Lung (tissue), 12 donors: ENCODE data around the gene IQGAP3. TPM values are rescaled to one million over a fixed set of nuclear protein-coding genes. Genes with fewer than 3 reads are reported as not detected.

ENCODE experiments used
- ATAC-seq: fragments of 200-7000 bp; cut with Tn5 transposase; one replicate; pipeline ENCODE4 v1.9.1; 2020; ENCODE audit warnings: moderate number of reproducible peaks; ENCODE audit not compliant: insufficient read depth, low FRiP score
- DNase-seq, 3 donors: peaks; one replicate each; pipeline ENCODE4 v3.0.0-alpha.2; 2013 to 2017
- H3K27ac ChIP-seq, 2 donors: one replicate each; pipeline ENCODE4 v1.5.1; 2013; ENCODE audit warnings: mild to moderate bottlenecking in 2 of 2, moderate library complexity in 2 of 2, control low read depth in 1 of 2, inconsistent platforms in 1 of 2, low read depth in 1 of 2, low read length in 1 of 2
- H3K27me3 ChIP-seq, 3 donors: one replicate each; pipeline ENCODE4 v1.5.1; 2013; ENCODE audit warnings: low read length in 2 of 3; ENCODE audit not compliant: control insufficient read depth in 3 of 3, insufficient read depth in 3 of 3
- H3K36me3 ChIP-seq, 4 donors: one replicate each; pipeline ENCODE4 v1.5.1; 2013; ENCODE audit warnings: low read length in 4 of 4, mild to moderate bottlenecking in 1 of 4, moderate library complexity in 1 of 4; ENCODE audit not compliant: control insufficient read depth in 4 of 4, insufficient read depth in 4 of 4
- H3K4me1 ChIP-seq, 5 donors: one replicate each; pipeline ENCODE4 v1.5.1; 2013; ENCODE audit warnings: low read length in 5 of 5, mild to moderate bottlenecking in 2 of 5, moderate library complexity in 1 of 5; ENCODE audit not compliant: control insufficient read depth in 5 of 5, insufficient read depth in 5 of 5
- H3K4me3 ChIP-seq: one replicate; pipeline ENCODE4 v1.5.1; 2013; ENCODE audit warnings: mild to moderate bottlenecking, control low read depth, moderate library complexity
- H3K9ac ChIP-seq, 2 donors: one replicate each; pipeline ENCODE4 v1.5.1; 2013; ENCODE audit warnings: low read length in 2 of 2, control low read depth in 1 of 2; ENCODE audit not compliant: insufficient read depth in 1 of 2
- H3K9me3 ChIP-seq, 4 donors: one replicate each; pipeline ENCODE4 v1.5.1; 2013; ENCODE audit warnings: low read length in 3 of 4, mild to moderate bottlenecking in 1 of 4, moderate library complexity in 1 of 4; ENCODE audit not compliant: control insufficient read depth in 4 of 4, insufficient read depth in 3 of 4
- WGBS, 2 donors: extraction: QIAGEN DNeasy Blood & Tissue Kit; methylation state at CpG; one replicate each; pipeline ENCODE4 v1.1.7; 2013; 5-methylcytosine and 5-hydroxymethylcytosine counted together
- polyA plus RNA-seq, 2 donors: library from polyadenylated mRNA; stranded (reverse); fragments of 200-250 nt; gene quantifications; one replicate each; pipeline ENCODE4 v1.2.1, GENCODE V29; 2013
- total RNA-seq, 2 donors: library from RNA; depleted of rRNA in 1 of 2; stranded (reverse); fragments of >200 nt in 1 of 2; gene quantifications; one replicate each; pipeline ENCODE4 v1.2.1, GENCODE V29; 2014 to 2021
- TF ChIP-seq, protein P1 (sequence below): IDR thresholded peaks from 2 replicates; pipeline ENCODE4 v1.5.1; 2012; ENCODE audit warnings: mild to moderate bottlenecking; ENCODE audit errors: control extremely low read depth, extremely low read depth
- donor health status: control.
- donor health status: control.
- donor health status: Bipolar disorder and iron deficiency.
- donor health status: healthy.
- donor health status: DM: yes; HTN: yes; CAD: no.

The IQGAP3 gene
- total and polyA plus RNA-seq, 4 donors, result 0.42 to 3.4 (median 1.2) TPM

- peaks cover 0 to 5% (median under 1%) of the 10 kb centered on the region in 5 donors for H3K4me1 ChIP-seq
- H3K27me3 ChIP-seq, result peaks cover 0 to 2% (median 0%) of the 10 kb centered on the region in 3 donors
- H3K9ac ChIP-seq, result no peak overlapping the region
- ATAC-seq, result no peak
- H3K27ac ChIP-seq, result no peak overlapping the region
- H3K9me3 ChIP-seq, result no peaks in the 10 kb centered on the region
- no peak for DNase-seq
- H3K4me3 ChIP-seq, result no peak overlapping the region
- no peaks in the 10 kb centered on the region for H3K36me3 ChIP-seq
- TF ChIP-seq, protein P1, sequence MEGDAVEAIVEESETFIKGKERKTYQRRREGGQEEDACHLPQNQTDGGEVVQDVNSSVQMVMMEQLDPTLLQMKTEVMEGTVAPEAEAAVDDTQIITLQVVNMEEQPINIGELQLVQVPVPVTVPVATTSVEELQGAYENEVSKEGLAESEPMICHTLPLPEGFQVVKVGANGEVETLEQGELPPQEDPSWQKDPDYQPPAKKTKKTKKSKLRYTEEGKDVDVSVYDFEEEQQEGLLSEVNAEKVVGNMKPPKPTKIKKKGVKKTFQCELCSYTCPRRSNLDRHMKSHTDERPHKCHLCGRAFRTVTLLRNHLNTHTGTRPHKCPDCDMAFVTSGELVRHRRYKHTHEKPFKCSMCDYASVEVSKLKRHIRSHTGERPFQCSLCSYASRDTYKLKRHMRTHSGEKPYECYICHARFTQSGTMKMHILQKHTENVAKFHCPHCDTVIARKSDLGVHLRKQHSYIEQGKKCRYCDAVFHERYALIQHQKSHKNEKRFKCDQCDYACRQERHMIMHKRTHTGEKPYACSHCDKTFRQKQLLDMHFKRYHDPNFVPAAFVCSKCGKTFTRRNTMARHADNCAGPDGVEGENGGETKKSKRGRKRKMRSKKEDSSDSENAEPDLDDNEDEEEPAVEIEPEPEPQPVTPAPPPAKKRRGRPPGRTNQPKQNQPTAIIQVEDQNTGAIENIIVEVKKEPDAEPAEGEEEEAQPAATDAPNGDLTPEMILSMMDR, result no peak
- WGBS, 2 donors, result 85% methylated on average over 3 of the region's 3 CpGs
These were observed 14.6 kb upstream of the IQGAP3 start for GRCh38 chr1:156586892-156587477.

DNA sequence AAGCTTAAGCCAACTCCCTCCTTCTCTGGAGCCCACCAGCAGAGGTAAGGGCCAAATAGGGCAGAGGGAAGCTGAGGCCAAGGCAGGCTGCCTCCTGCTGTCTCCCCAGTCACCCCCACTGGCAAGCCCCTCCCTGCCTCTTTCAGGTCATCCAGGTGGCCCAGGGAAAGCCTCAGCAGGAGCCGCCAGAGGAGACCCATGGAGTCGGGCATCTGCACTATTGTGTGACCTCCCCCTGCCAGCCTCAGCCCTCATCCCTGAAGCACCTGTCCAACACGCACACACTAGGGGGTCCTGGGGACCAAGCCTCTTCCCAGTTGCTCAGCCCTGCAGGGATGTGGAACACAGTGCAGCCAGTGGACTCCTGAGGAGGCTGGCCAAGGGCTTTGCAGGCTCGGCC lies 14.0 kb upstream of the IQGAP3 start:
- TF ChIP-seq, protein P1, result no peak
- no peak overlapping the region for H3K4me3 ChIP-seq
- 71 to 79% methylated on average over 4 of the region's 4 CpGs for WGBS, 2 donors
- peaks cover 0 to 4% (median 0%) of the 10 kb centered on the region in 5 donors for H3K4me1 ChIP-seq
- H3K36me3 ChIP-seq, result no peaks in the 10 kb centered on the region
- ATAC-seq (no peak), DNase-seq (no peak)
- no peak overlapping the region for H3K9ac ChIP-seq
- H3K27ac ChIP-seq, result no peak overlapping the region
- H3K27me3 ChIP-seq, result peaks cover 0 to 2% (median 0%) of the 10 kb centered on the region in 3 donors
- H3K9me3 ChIP-seq, result no peaks in the 10 kb centered on the region

GRCh38 chr1:156584813-156585212 lies 12.4 kb upstream of the IQGAP3 start:
- no peak overlapping the region for H3K4me3 ChIP-seq
- H3K36me3 ChIP-seq, result no peaks in the 10 kb centered on the region
- no peak for DNase-seq
- H3K27ac ChIP-seq, result no peak overlapping the region
- no peak overlapping the region for H3K9ac ChIP-seq
- no peak for ATAC-seq
- H3K4me1 ChIP-seq, result no peaks in the 10 kb centered on the region
- H3K9me3 ChIP-seq, result no peaks in the 10 kb centered on the region
- peaks cover 0 to 2% (median 0%) of the 10 kb centered on the region in 3 donors for H3K27me3 ChIP-seq
- TF ChIP-seq, protein P1, result no peak
- WGBS, 2 donors, result 53 to 79% methylated on average over 11 of the region's 11 CpGs
